Spleen (tissue), 11 donors: ENCODE data around the gene RBMS1. TPM values are rescaled to one million over a fixed set of nuclear protein-coding genes. Genes with fewer than 3 reads are reported as not detected.

Experiments
- DNase-seq: peaks from one replicate; pipeline ENCODE4 v3.0.0-alpha.2; 2020
- H3K27ac ChIP-seq, 8 donors: fragments of 200-600 bp; sonication (generic) in 7 of 8; 1 replicate in 4 of 8; 2 replicates in 4 of 8; pipeline versions ENCODE4 v1.5.0 to v1.8.0; 2016 to 2021; ENCODE audit warnings: inconsistent platforms in 4 of 8, mild to moderate bottlenecking in 4 of 8, moderate library complexity in 1 of 8
- H3K27me3 ChIP-seq, 7 donors: fragments of 200-600 bp; sonication (generic) in 6 of 7; replicated peaks in 1 of 7; 1 replicate in 4 of 7; 2 replicates in 3 of 7; pipeline versions ENCODE4 v1.5.0 to v1.8.0; 2016 to 2021; ENCODE audit warnings: inconsistent platforms in 3 of 7, mild to moderate bottlenecking in 1 of 7
- H3K36me3 ChIP-seq, 6 donors: fragments of 200-600 bp; sonication (generic) in 5 of 6; 1 replicate in 4 of 6; 2 replicates in 2 of 6; pipeline versions ENCODE4 v1.5.0 to v1.8.0; 2016 to 2021; ENCODE audit warnings: inconsistent platforms in 2 of 6
- H3K4me1 ChIP-seq, 6 donors: fragments of 200-600 bp; sonication (generic) in 5 of 6; 1 replicate in 3 of 6; 2 replicates in 3 of 6; pipeline versions ENCODE4 v1.5.0 to v1.8.0; 2016 to 2021; ENCODE audit warnings: inconsistent platforms in 3 of 6
- H3K4me3 ChIP-seq, 8 donors: fragments of 200-600 bp; sonication (generic) in 7 of 8; 1 replicate in 4 of 8; 2 replicates in 4 of 8; pipeline versions ENCODE4 v1.5.0 to v1.8.0; 2016 to 2021; ENCODE audit warnings: inconsistent platforms in 4 of 8, mild to moderate bottlenecking in 4 of 8, moderate library complexity in 2 of 8
- H3K9me3 ChIP-seq, 8 donors: fragments of 200-600 bp; sonication (generic) in 7 of 8; 1 replicate in 4 of 8; 2 replicates in 4 of 8; pipeline versions ENCODE4 v1.5.0 to v1.8.0; 2016 to 2021; ENCODE audit warnings: inconsistent platforms in 4 of 8
- POLR2A ChIP-seq, 3 donors: fragments of 450-650 bp; IDR thresholded peaks; one replicate each; pipeline ENCODE4 v1.5.1; 2017; ENCODE audit warnings: antibody characterized with exemption in 3 of 3, mild to moderate bottlenecking in 1 of 3
- POLR2AphosphoS5 ChIP-seq, 3 donors: sonication (generic); formaldehyde crosslinking; IDR thresholded peaks; one replicate each; pipeline ENCODE4 v1.5.1; 2017; ENCODE audit warnings: antibody characterized with exemption in 3 of 3
- WGBS, 5 donors: extraction: QIAGEN DNeasy Blood & Tissue Kit in 3 of 5; methylation state at CpG; one replicate each; pipeline versions ENCODE4 v1.1.5 to v1.1.7; 2013 to 2018; 5-methylcytosine and 5-hydroxymethylcytosine counted together
- intact Hi-C: fragments of 100-400 bp; cut with DNase I; formaldehyde crosslinking; loops from one replicate; pipeline ENCODE4 v1.15.0; 2023; ENCODE audit warnings: low total_unique reads
- polyA plus RNA-seq, 3 donors: library from polyadenylated mRNA; stranded (reverse); fragments of 200-250 nt; gene quantifications; one replicate each; pipeline ENCODE4 v1.2.1, GENCODE V29; 2013
- total RNA-seq, 7 donors: library from RNA; depleted of rRNA in 3 of 7; stranded (reverse); fragments of >200 nt in 3 of 7; fragmentation: NEBNext Ultra II Directional in 4 of 7; extraction: Animal tissue kit (Norgen Biotek cat#: 25700) in 4 of 7; gene quantifications; one replicate each; pipeline versions ENCODE4 v1.1.0 to v1.2.1, GENCODE V29; 2016 to 2021
- TF ChIP-seq, protein P1 (sequence below), 11 experiments: fragments of 200-600 bp in 7 of 11; fragments of 450-650 bp in 4 of 11; sonication (generic) in 4 of 11; IDR thresholded peaks in 8 of 11; conservative IDR thresholded peaks in 3 of 11; 1 replicate in 7 of 11; 2 replicates in 4 of 11; pipeline versions ENCODE4 v1.4.0 to v1.8.0; 2016 to 2021; ENCODE audit warnings: antibody characterized with exemption in 11 of 11, inconsistent platforms in 4 of 11, mild to moderate bottlenecking in 1 of 11
- donor health status: healthy with polysubstance abuse.
- donor health status: DM: no; HTN: no; CAD: no; lungs with moderate emphysema.
- donor health status: DM: no; HTN: no; CAD: no.
- donor health status: Bipolar disorder and iron deficiency.
- donor health status: healthy.
- donor health status: DM: no; HTN: no; CAD: no.
- donor health status: DM: yes; HTN: yes; CAD: no.

RBMS1 gene
- total and polyA plus RNA-seq, 10 donors = 18.8 to 151 (median 118) TPM

DNA sequence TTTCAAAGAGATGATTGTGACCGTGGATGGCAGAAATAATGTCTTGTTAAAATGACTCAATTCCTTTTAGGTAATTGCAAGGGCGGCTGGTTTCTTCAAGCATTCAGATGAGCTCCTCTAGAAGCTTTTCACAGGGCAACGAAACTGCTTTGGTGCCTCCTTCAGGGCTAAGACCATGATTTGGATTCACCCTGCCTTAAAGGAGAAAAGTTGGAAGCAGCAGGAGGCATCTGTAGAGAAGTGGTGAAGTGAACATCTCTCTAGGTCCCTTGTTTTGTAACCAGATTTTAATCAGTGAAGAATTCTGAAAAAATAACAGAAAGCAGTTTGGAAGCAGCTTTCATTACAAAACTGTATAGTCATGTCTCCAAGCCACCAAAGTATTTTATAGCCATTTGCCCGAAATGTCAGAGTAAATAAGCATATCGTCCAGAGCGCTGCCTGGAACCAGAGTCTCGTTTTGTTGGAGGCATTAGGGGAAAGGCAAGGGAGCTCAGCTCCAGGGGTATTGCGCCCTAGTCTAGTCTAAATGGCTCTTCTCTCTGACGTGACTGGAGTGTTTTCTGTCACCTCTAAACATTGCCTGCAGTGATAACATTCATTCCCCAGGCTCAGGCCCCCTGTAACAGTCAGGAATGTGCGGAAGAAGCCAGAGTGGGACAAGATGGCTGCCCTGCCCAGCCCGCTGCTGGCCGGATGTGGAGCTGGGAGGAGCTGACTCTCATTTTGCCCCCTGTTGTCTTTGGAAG is 235.7 kb downstream of the RBMS1 start:
- DNase-seq = no peak
- intact Hi-C loops = loop anchor here (10.0 kb wide), 1 partner anchor 717 kb away; no protein-coding TSS in a partner anchor
- whole genome bisulfite sequencing, 5 donors = 91 to 96% (median 91%) methylated on average over 12 of the region's 12 CpGs

DNA sequence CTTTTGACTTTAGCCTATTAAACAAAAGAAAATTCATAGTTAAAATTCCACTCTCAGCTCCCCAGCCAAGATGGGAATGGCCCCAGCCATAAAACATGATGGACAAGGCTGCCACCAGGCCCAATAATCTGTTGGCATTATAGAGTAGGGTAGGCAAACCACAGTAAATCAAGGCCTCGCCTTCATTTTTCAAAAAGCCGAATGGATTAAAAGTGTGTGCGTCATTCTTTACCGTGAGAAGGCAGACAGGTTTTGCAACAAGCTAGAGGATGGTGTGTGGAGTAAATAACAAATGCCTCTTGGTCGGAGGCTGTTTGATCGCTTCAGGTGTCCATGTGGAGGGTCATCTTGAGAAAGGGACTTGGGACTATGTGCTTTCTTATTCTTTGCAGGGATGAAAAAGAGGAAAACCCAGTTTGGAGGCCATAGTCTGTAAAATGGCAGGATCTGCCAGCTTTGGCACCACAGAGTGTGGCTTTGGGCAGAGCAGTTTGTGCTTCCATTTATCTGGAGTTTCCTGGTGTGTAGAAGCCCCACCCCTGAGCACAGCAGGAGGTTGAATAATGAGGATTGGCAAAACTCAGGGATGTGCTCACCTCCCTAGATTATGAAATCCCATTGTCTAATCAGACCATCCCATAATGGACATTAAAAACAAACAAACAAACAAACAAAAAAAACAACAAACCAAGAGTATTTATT is 236.4 kb downstream of the RBMS1 start:
- Histone ChIP-seq H3K27me3 (no peaks in the 10 kb centered on the region), H3K9me3 (peaks cover 0 to 4% (median 0%) of the 10 kb centered on the region in 8 donors), H3K27ac (no peak overlapping the region), H3K36me3 (no peaks in the 10 kb centered on the region), H3K4me1 (peaks cover 0 to 11% (median 6%) of the 10 kb centered on the region in 6 donors), H3K4me3 (no peak overlapping the region)
- 89 to 97% (median 96%) methylated on average over 6 of the region's 6 CpGs for WGBS, 5 donors
- intact Hi-C loops = loop anchor here (10.0 kb wide), 1 partner anchor 718 kb away; no protein-coding TSS in a partner anchor
- no peak for DNase-seq
- TF ChIP-seq POLR2AphosphoS5 (IDR thresholded peaks at IDR 0.05) (no peak), POLR2A (IDR thresholded peaks at IDR 0.05) (no peak)
- TF ChIP-seq, protein P1, sequence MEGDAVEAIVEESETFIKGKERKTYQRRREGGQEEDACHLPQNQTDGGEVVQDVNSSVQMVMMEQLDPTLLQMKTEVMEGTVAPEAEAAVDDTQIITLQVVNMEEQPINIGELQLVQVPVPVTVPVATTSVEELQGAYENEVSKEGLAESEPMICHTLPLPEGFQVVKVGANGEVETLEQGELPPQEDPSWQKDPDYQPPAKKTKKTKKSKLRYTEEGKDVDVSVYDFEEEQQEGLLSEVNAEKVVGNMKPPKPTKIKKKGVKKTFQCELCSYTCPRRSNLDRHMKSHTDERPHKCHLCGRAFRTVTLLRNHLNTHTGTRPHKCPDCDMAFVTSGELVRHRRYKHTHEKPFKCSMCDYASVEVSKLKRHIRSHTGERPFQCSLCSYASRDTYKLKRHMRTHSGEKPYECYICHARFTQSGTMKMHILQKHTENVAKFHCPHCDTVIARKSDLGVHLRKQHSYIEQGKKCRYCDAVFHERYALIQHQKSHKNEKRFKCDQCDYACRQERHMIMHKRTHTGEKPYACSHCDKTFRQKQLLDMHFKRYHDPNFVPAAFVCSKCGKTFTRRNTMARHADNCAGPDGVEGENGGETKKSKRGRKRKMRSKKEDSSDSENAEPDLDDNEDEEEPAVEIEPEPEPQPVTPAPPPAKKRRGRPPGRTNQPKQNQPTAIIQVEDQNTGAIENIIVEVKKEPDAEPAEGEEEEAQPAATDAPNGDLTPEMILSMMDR (IDR thresholded peaks at IDR 0.05 in 8 of 11, conservative IDR thresholded peaks at IDR 0.05 in 3 of 11) = no peak

More for the DNA sequence above, 235.7 kb downstream of the RBMS1 start:
- Histone ChIP-seq H3K9me3 (peaks cover 0 to 4% (median 0%) of the 10 kb centered on the region in 8 donors), H3K27me3 (no peaks in the 10 kb centered on the region), H3K36me3 (no peaks in the 10 kb centered on the region), H3K27ac (no peak overlapping the region), H3K4me3 (no peak overlapping the region), H3K4me1 (peaks cover 0 to 5% (median 0%) of the 10 kb centered on the region in 6 donors)
- no peak for TF ChIP-seq POLR2AphosphoS5 (IDR thresholded peaks at IDR 0.05)
- TF ChIP-seq, protein P1 (IDR thresholded peaks at IDR 0.05 in 8 of 11, conservative IDR thresholded peaks at IDR 0.05 in 3 of 11) = no peak
- no peak for TF ChIP-seq POLR2A (IDR thresholded peaks at IDR 0.05)

DNA sequence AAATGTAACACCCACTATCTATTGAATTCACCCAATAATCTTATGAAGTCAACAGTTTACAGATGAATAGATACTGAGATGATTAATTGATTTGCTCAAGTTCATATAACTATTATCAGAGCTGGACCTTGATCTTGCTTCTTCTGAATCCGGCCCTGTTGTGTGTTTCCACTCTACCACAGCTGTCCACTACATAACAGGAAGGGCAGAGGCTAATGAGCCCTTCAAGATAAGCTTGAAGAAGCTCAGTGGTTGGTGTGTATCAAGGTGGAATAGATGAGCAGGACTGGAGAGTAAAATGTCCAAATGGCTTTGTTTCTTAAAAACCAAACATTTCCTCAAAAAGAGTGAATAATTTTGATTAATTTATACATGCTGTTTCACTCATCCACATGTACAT is 237.1 kb downstream of the RBMS1 start:
- Histone ChIP-seq H3K36me3 (no peaks in the 10 kb centered on the region), H3K4me1 (peaks cover 0 to 14% (median 7%) of the 10 kb centered on the region in 6 donors), H3K27ac (no peak overlapping the region), H3K4me3 (no peak overlapping the region), H3K9me3 (peaks cover 0 to 4% (median 0%) of the 10 kb centered on the region in 8 donors), H3K27me3 (no peaks in the 10 kb centered on the region)
- intact Hi-C loops = loop anchor here (10.0 kb wide), 1 partner anchor 718 kb away; no protein-coding TSS in a partner anchor
- DNase-seq = no peak
- TF ChIP-seq, protein P1 (IDR thresholded peaks at IDR 0.05 in 8 of 11, conservative IDR thresholded peaks at IDR 0.05 in 3 of 11) = no peak
- TF ChIP-seq POLR2AphosphoS5 (IDR thresholded peaks at IDR 0.05) = no peak
- TF ChIP-seq POLR2A (IDR thresholded peaks at IDR 0.05) = no peak
- 63 to 80% (median 69%) methylated on average over 1 of the region's 1 CpG for WGBS, 5 donors

DNA sequence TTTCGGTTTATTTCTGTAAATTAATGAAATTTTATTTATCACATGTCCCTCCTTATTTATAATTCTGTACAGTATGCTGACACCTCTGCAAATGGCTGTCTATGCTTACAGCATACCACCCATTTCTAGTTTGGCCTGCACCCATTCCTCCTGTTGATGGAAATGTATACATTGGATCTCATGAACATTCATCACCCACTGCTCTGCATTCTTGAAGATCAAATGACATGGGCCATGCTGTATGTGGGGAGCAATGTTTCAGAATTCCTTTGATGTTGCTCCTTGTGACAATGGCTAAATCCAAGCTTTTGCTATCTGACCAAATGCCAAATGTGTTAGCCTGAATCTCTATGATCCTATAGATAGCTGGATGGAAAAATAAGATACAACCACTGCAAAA is 238.2 kb downstream of the RBMS1 start:
- DNase-seq = no peak
- H3K4me3 ChIP-seq = no peak overlapping the region
- H3K4me1 ChIP-seq = peaks cover 0 to 14% (median 7%) of the 10 kb centered on the region in 6 donors
- no peak overlapping the region for H3K27ac ChIP-seq
- WGBS, 5 donors = 94 to 98% (median 95%) methylated on average over 1 of the region's 1 CpG
- intact Hi-C loops = loop anchor here (10.0 kb wide), 1 partner anchor 719 kb away; no protein-coding TSS in a partner anchor
- no peaks in the 10 kb centered on the region for H3K36me3 ChIP-seq
- peaks cover 0 to 4% (median 0%) of the 10 kb centered on the region in 8 donors for H3K9me3 ChIP-seq
- TF ChIP-seq POLR2AphosphoS5 (IDR thresholded peaks at IDR 0.05) (no peak), POLR2A (IDR thresholded peaks at IDR 0.05) (no peak)
- TF ChIP-seq, protein P1 (IDR thresholded peaks at IDR 0.05 in 8 of 11, conservative IDR thresholded peaks at IDR 0.05 in 3 of 11) = no peak
- no peaks in the 10 kb centered on the region for H3K27me3 ChIP-seq
